ENCODE results near the gene SUSD6. TPM values are rescaled to one million over a fixed set of nuclear protein-coding genes. Genes with fewer than 3 reads are reported as not detected.
"Not testable (repeated sequence)": the region's sequence is repeated elsewhere in the genome, so short reads cannot be mapped to it uniquely, and the experiment has no call there.

SUSD6 gene
- total RNA-seq, 1 experiment from 2014 or later: 8.6 TPM

GRCh38 chr14:69620981-69621380, 9.6 kb downstream of the SUSD6 start:
- no peak for DNase-seq (ENCODE audit: low read depth)

GRCh38 chr14:69624136-69624535, 12.7 kb downstream of the SUSD6 start:
- DNase-seq (ENCODE audit: low read depth): no peak

- DNase-seq (ENCODE audit: low read depth): peak; percentile 37
Measured at GRCh38 chr14:69625299-69626131, 14.1 kb downstream of the SUSD6 start.

- DNase-seq (ENCODE audit: low read depth): no peak
Measured at GRCh38 chr14:69626132-69626500, 14.7 kb downstream of the SUSD6 start.

GRCh38 chr14:69629225-69630127, 18.1 kb downstream of the SUSD6 start:
- DNase-seq (ENCODE audit: low read depth): no peak

- DNase-seq (ENCODE audit: low read depth): no peak
Measured at GRCh38 chr14:69630360-69630759, 19.0 kb downstream of the SUSD6 start.

GRCh38 chr14:69631509-69631908, 20.1 kb downstream of the SUSD6 start:
- no peak for DNase-seq (ENCODE audit: low read depth)

GRCh38 chr14:69632164-69632563, 20.8 kb downstream of the SUSD6 start:
- no peak for DNase-seq (ENCODE audit: low read depth)

- DNase-seq (ENCODE audit: low read depth): no peak
Measured at GRCh38 chr14:69632593-69633151, 21.3 kb downstream of the SUSD6 start.

GRCh38 chr14:69633238-69633637, 21.8 kb downstream of the SUSD6 start:
- no peak for DNase-seq (ENCODE audit: low read depth)

- DNase-seq (ENCODE audit: low read depth): no peak
Measured at GRCh38 chr14:69635981-69636639, 24.7 kb downstream of the SUSD6 start.

GRCh38 chr14:69636718-69637480, 25.5 kb downstream of the SUSD6 start:
- DNase-seq (ENCODE audit: low read depth): no peak

GRCh38 chr14:69637503-69638031, 26.2 kb downstream of the SUSD6 start:
- DNase-seq (ENCODE audit: low read depth): no peak

- DNase-seq (ENCODE audit: low read depth): no peak
Measured at GRCh38 chr14:69640931-69641330, 29.5 kb downstream of the SUSD6 start.

- DNase-seq (ENCODE audit: low read depth): not testable (repeated sequence)
Measured at GRCh38 chr14:69642212-69642793, 30.9 kb downstream of the SUSD6 start.

- DNase-seq (ENCODE audit: low read depth): peak; percentile 81
Measured at GRCh38 chr14:69643430-69644200, 32.2 kb downstream of the SUSD6 start.

GRCh38 chr14:69644814-69645213, 33.4 kb downstream of the SUSD6 start:
- DNase-seq (ENCODE audit: low read depth): no peak

GRCh38 chr14:69647213-69647612, 35.8 kb downstream of the SUSD6 start:
- DNase-seq (ENCODE audit: low read depth): peak; percentile 49

- DNase-seq (ENCODE audit: low read depth): not testable (repeated sequence)
Measured at GRCh38 chr14:69647642-69648041, 36.2 kb downstream of the SUSD6 start.
